ENCODE measurements around the gene PYY. TPM values are rescaled to one million over a fixed set of nuclear protein-coding genes. Genes with fewer than 3 reads are reported as not detected.

PYY gene
- total RNA-seq, 1 experiment from 2014 or later, result 2.0 TPM

- no peak overlapping the region for H2AK5ac ChIP-seq (ENCODE audit: insufficient read length, low read length)
- no peak overlapping the region for H3K27ac ChIP-seq (ENCODE audit: insufficient read length, low read depth, low read length)
- DNase-seq, result no peak
- H3K18ac ChIP-seq (ENCODE audit: insufficient read length, low read depth, low read length), result no peak overlapping the region
- no peak overlapping the region for H3T11ph ChIP-seq (ENCODE audit: low read length)
- no peak overlapping the region for H2BK15ac ChIP-seq (ENCODE audit: low read depth, low read length)
- H3K9me3 ChIP-seq (ENCODE audit: control insufficient read depth, low read depth, low read length), result no peaks in the 10 kb centered on the region
- H2AFZ ChIP-seq (ENCODE audit: low read length), result no peak overlapping the region
- Mint-ChIP-seq H3K4me3 (no peak overlapping the region), H3K27me3 (ENCODE audit: low read depth) (peaks cover 20% of the 10 kb centered on the region), H3K36me3 (ENCODE audit: insufficient read depth in 1 of 3, low read depth in 3 of 3) (no peaks in the 10 kb centered on the region), H3K4me1 (peaks cover 3 to 10% of the 10 kb centered on the region in 2 experiments; a peak in 3 of 4 replicates), H3K9me3 (no peaks in the 10 kb centered on the region), H3K27ac (no peak overlapping the region)
- no peaks in the 10 kb centered on the region for H3K79me2 ChIP-seq (ENCODE audit: insufficient read depth, low read length)
- no peak overlapping the region for H3K23ac ChIP-seq (ENCODE audit: insufficient read length, low read depth, low read length)
- no peaks in the 10 kb centered on the region for H3K79me1 ChIP-seq (ENCODE audit: insufficient read depth, low read depth, low read length, poor library complexity, severe bottlenecking)
- no peak overlapping the region for H2BK120ac ChIP-seq (ENCODE audit: low read depth, low read length, poor library complexity, severe bottlenecking)
- no peak overlapping the region for H2BK12ac ChIP-seq (ENCODE audit: insufficient read length, low read depth, low read length)
- H3K9ac ChIP-seq (ENCODE audit: extremely low read depth, insufficient read length, low read length), result no peak overlapping the region
- no peak overlapping the region for H3K4me2 ChIP-seq (ENCODE audit: insufficient read depth, insufficient read length, low read length)
- no peaks in the 10 kb centered on the region for H4K20me1 ChIP-seq (ENCODE audit: control insufficient read depth, insufficient read depth, insufficient read length)
- no CpG with 5 or more reads among the region's 14 CpGs for WGBS (ENCODE audit: extremely low coverage, insufficient read length, low lambda C conversion rate)
- H3K14ac ChIP-seq (ENCODE audit: insufficient read depth, low read length), result no peak overlapping the region
- no peak overlapping the region for H3K56ac ChIP-seq (ENCODE audit: insufficient read length, low read depth, low read length)
- H4K5ac ChIP-seq (ENCODE audit: insufficient read length, low read depth, low read length), result no peak overlapping the region
- no peak overlapping the region for H3K4ac ChIP-seq (ENCODE audit: low read depth, low read length)
- H4K91ac ChIP-seq (ENCODE audit: insufficient read length, low read depth, low read length), result no peak overlapping the region
- H3K27me3 ChIP-seq (ENCODE audit: insufficient read depth, low read length), result no peaks in the 10 kb centered on the region
- H3K23me2 ChIP-seq (ENCODE audit: insufficient read length, low read depth, low read length, poor library complexity, severe bottlenecking), result peaks cover 6% of the 10 kb centered on the region
- H3K4me1 ChIP-seq (ENCODE audit: insufficient read depth, low read length), result no peaks in the 10 kb centered on the region
- TF ChIP-seq CTCF (conservative IDR thresholded peaks at IDR 0.05), result no peak
- H4K8ac ChIP-seq (replicated peaks; ENCODE audit: insufficient read length, low read depth, low read length), result no peak overlapping the region
- no peak overlapping the region for H2BK20ac ChIP-seq (ENCODE audit: low read depth, low read length, poor library complexity, severe bottlenecking)
- H2BK5ac ChIP-seq (ENCODE audit: insufficient read length, low read length), result no peak overlapping the region
Measured at GRCh38 chr17:43992641-43993040, 38.9 kb upstream of the PYY start.

All from H9 (cell line).